Dermis microvascular lymphatic vessel endothelial cell (primary cell): ENCODE data around the gene NR1H4. TPM values are rescaled to one million over a fixed set of nuclear protein-coding genes. Genes with fewer than 3 reads are reported as not detected.
A peak's percentile ranks its signal among the peaks of the same experiment; 100 is the strongest.
"Not testable (repeated sequence)": the region's sequence is repeated elsewhere in the genome, so short reads cannot be mapped to it uniquely, and the experiment has no call there.

Experiments used
- DNase-seq, 2 donors: peaks; one replicate each; pipeline versions ENCODE4 v3.0.0 to v3.0.0-alpha.2; 2010; ENCODE audit warnings: low read depth in 2 of 2
- total RNA-seq: library from RNA; depleted of rRNA; stranded (reverse); fragments of >200 nt; gene quantifications from 2 replicates; pipeline ENCODE4 v1.2.1, GENCODE V29; 2014

The NR1H4 gene
- total RNA-seq, 1 donor from 2014 or later: not detected

- DNase-seq: no peak
These were observed 39.0 kb downstream of the NR1H4 start for GRCh38 chr12:100512692-100513091.

GRCh38 chr12:100515968-100516367, 42.3 kb downstream of the NR1H4 start:
- no peak for DNase-seq

GRCh38 chr12:100518376-100518775, 44.7 kb downstream of the NR1H4 start:
- no peak for DNase-seq

- DNase-seq: no peak
These were observed 46.5 kb downstream of the NR1H4 start for GRCh38 chr12:100520048-100520769.

GRCh38 chr12:100521958-100522357, 48.3 kb downstream of the NR1H4 start:
- DNase-seq: no peak

GRCh38 chr12:100528034-100528433, 54.4 kb downstream of the NR1H4 start:
- no peak for DNase-seq

GRCh38 chr12:100528471-100529127, 54.9 kb downstream of the NR1H4 start:
- no peak for DNase-seq

- no peak for DNase-seq
These were observed 56.2 kb downstream of the NR1H4 start for GRCh38 chr12:100529756-100530350.

- no peak for DNase-seq
These were observed 59.7 kb downstream of the NR1H4 start for GRCh38 chr12:100533376-100533775.

GRCh38 chr12:100534625-100535227, 61.1 kb downstream of the NR1H4 start:
- DNase-seq: no peak

- DNase-seq: peak; percentile 9 to 40
These were observed 65.5 kb downstream of the NR1H4 start for GRCh38 chr12:100539202-100539601.

GRCh38 chr12:100544165-100544564, 70.5 kb downstream of the NR1H4 start:
- no peak for DNase-seq

- DNase-seq: no peak
These were observed 71.4 kb downstream of the NR1H4 start for GRCh38 chr12:100545092-100545491.

GRCh38 chr12:100553936-100554335, 80.3 kb downstream of the NR1H4 start:
- peak in 1 of 2 donors; percentile 17 for DNase-seq

- peak; percentile 89 to 93 for DNase-seq
These were observed 81.0 kb downstream of the NR1H4 start for GRCh38 chr12:100554608-100555077.

- no peak for DNase-seq
These were observed 82.1 kb downstream of the NR1H4 start for GRCh38 chr12:100555722-100556121.

GRCh38 chr12:100557357-100557756, 83.7 kb downstream of the NR1H4 start:
- DNase-seq: no peak

GRCh38 chr12:100559261-100559660, 85.6 kb downstream of the NR1H4 start:
- not testable (repeated sequence) for DNase-seq

- peak; percentile 79 to 85 for DNase-seq
These were observed 90.4 kb downstream of the NR1H4 start for GRCh38 chr12:100564090-100564489.

- no peak for DNase-seq
These were observed 91.3 kb downstream of the NR1H4 start for GRCh38 chr12:100564905-100565467.

GRCh38 chr12:100565987-100566545, 92.4 kb downstream of the NR1H4 start:
- no peak for DNase-seq
